Stimulated activated CD4-positive, alpha-beta T cell treated with anti-CD3 and anti-CD28 coated beads, Interleukin-2, amount 100 ng/mL, for 4 hours (primary cell): Measurements from ENCODE around the gene TAF3.

Source experiments
- DNase-seq: peaks from one replicate; pipeline ENCODE4 v3.0.0-alpha.2; 2020; ENCODE audit warnings: low read depth

The TAF3 gene

GRCh38 chr10:8057636-8058273 lies 239.4 kb downstream of the TAF3 start:
- DNase-seq = no peak

- DNase-seq = no peak
These were observed 240.2 kb downstream of the TAF3 start for GRCh38 chr10:8058274-8059111.

- no peak for DNase-seq
These were observed 241.1 kb downstream of the TAF3 start for GRCh38 chr10:8059191-8059936.

- no peak for DNase-seq
These were observed 241.9 kb downstream of the TAF3 start for GRCh38 chr10:8060010-8060703.

GRCh38 chr10:8060704-8061121 lies 242.4 kb downstream of the TAF3 start:
- no peak for DNase-seq

- no peak for DNase-seq
These were observed 243.2 kb downstream of the TAF3 start for GRCh38 chr10:8061274-8062211.

- DNase-seq = no peak
These were observed 245.0 kb downstream of the TAF3 start for GRCh38 chr10:8063128-8063908.

GRCh38 chr10:8063935-8064334 lies 245.6 kb downstream of the TAF3 start:
- no peak for DNase-seq

GRCh38 chr10:8064436-8064835 lies 246.1 kb downstream of the TAF3 start:
- no peak for DNase-seq

GRCh38 chr10:8065651-8066050 lies 247.3 kb downstream of the TAF3 start:
- no peak for DNase-seq

- DNase-seq = no peak
These were observed 247.8 kb downstream of the TAF3 start for GRCh38 chr10:8066124-8066523.
